HEK293 (cell line): ENCODE measurements around the gene SELENOI.

Experiments
- ATF2 ChIP-seq: fragments of 450-650 bp; formaldehyde crosslinking; IDR thresholded peaks from 2 replicates; pipeline ENCODE4 v1.5.1; 2016; ENCODE audit warnings: missing biosample characterization, missing genetic modification characterization, low read depth
- CTCF ChIP-seq: fragments of 450-650 bp; formaldehyde crosslinking; IDR thresholded peaks from 2 replicates; pipeline ENCODE4 v1.5.1; 2016; ENCODE audit warnings: missing biosample characterization, missing genetic modification characterization

- TF ChIP-seq CTCF (tag by site-specific recombination), result no peak
- no peak for TF ChIP-seq ATF2 (tag by site-specific recombination)
These were observed 18.7 kb downstream of the SELENOI start for GRCh38 chr2:26364669-26365068.
